ENCODE data around the gene BAHCC1.

Gene BAHCC1

DNA sequence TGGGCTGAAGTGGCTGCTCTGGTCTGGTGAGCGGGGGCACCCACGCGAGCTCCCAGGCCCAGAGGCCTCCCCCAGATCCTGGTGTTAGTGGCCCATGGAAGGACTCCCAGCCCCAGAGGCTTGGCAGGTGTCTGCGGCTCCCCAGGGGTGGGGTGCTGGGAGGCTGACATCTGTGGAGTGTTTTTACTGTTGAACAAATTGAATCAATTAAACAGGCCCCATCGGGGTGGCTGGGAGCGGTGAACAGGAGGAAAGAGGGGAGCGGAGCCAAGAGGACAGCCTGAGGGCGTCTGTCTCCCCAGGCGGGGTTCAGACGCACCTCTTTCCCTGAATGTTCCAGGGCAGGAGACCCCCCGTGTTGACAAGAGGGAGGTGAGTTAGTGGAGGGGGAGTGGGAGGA, 87.4 kb downstream of the BAHCC1 start:
- DNase-seq, result no peak

DNA sequence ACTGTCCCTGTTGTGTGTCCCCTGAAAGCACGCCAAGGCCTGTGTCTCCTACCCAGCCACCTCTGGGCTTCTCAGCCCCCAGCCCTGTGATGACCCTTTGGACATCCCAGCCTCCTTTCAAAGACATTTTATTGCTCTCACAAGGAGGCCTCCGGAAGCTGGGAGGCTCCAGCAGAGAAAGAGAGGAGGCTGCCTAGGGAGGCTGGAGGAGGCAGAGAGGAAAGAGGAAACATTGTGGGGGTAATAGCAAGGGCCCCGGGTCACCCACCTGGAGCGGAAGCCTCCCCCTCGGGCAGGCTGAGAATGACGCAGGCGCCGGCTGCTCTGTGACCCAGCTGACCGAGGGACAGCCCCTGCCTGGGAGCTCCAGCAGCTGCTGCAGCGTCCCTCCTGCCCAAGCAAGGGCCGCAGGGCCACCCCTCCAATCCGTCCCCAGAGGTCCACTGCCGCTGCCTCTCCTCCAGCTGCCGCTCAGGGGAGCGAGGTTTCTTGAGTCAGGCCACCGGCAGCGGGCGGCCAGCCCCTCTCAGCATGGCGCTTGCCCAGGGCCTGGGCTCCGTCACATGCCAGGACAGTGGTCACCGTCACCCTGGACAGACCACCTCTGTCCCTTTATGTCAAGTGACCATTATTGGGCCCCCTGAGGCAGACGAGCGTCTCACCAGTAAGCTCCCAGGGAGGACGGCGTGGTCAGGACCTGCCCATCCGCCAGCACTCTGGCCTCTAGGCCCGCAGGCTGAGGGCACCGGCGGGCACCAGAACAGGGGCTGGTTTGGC, 88.0 kb downstream of the BAHCC1 start:
- no peak for DNase-seq

DNA sequence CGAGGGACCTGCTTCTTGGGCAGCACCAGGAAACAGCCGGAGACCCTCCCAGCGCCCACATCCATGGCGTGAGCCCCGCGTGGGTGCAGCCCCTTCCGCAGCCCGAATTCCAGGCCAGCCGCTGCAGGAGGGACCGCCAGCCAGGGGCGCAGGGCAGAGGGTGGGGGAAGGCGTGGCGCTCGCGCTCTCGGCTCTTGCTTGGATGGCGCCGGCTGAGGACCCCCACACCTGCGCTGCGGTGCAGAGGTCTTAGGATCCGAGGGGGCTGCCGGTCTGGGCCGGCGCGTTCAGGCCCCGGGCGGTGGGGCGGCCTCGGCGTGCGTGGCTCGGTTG, 88.6 kb downstream of the BAHCC1 start:
- DNase-seq, result no peak

DNA sequence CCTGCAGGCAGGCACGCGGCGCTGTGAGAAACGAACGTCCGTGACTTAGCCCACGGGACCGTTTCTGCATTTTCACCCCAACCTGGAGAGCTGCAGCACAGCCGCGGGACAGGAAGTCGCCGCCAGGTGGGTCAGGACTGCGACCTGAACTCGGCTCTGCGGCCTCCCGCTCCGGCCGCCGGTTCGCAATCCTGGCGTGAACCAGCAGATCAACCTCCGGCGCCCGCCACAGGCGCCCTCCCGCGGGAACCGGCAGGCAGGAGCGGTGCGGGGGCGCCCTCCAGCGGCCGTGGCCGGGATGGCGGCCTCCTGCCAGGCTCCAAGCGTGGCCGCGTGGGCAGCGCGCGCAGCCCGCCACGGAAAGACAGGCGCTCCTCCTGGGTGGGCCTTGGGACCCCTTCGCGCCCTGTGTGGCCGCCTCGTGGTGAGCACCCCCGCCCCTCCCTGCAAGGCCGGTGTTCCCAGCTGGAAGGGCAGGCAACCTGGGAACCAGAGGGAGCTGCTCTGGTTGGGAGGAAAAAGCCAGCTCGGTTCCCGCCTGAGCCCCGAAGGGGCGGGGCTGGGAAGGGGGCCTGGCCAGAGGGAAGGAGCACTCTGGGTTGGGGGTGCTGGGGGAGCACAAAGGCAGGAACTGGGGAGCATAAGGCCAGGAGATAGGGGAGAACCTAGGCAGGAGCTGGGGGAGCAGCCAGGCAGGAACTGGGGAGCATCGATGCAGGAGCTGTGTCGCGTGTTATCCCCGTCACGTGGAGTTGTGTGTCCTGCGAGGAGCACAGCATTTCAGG, 89.1 kb downstream of the BAHCC1 start:
- peak; percentile 93 for DNase-seq

DNA sequence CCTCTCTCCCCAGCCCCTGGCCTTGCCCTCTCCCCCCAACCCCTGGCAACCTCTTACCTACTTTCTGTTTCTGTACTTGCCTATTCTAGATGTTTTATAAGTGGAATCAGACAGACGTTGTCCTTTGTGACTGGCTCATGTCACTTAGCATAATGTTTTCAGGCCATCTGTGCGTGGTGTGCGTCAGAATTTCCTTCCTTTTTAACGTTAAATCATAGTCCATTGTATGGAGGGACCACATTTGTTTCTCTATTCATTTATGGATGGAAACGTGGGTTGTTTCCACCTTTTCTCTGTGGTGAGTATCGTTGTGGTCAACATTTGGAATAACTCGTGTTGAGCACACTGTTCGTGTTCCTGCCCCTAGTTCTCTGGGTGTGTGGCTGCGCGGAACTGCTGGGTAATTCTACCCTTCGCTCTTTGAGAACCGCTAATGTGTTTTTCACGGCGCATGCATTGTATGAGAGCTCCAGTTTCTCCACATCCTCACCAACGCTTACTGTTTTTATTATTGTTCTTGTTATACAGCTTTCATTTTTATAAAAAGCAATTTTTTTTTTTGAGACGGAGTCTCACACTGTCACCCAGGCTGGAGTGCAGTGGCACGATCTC, 91.0 kb downstream of the BAHCC1 start:
- DNase-seq, result no peak

DNA sequence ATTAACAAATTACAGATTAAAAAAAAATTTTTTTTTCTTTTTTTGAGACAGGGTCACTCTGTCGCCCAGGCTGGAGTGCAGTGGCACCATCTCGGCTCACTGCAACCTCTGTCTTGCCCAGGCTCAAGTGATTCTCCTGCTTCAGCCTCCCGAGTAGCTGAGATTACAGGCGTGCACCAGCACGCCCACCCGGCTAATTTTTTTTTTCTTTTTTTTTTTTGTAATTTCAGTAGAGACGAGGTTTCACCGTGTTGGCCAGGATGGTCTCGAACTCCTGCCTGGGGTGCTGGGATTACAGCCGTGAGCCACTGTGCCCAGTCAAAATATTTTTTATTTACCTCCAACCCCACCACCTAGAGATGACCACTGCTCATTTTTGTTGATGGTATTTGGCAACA, 91.8 kb downstream of the BAHCC1 start:
- no peak for DNase-seq

DNA sequence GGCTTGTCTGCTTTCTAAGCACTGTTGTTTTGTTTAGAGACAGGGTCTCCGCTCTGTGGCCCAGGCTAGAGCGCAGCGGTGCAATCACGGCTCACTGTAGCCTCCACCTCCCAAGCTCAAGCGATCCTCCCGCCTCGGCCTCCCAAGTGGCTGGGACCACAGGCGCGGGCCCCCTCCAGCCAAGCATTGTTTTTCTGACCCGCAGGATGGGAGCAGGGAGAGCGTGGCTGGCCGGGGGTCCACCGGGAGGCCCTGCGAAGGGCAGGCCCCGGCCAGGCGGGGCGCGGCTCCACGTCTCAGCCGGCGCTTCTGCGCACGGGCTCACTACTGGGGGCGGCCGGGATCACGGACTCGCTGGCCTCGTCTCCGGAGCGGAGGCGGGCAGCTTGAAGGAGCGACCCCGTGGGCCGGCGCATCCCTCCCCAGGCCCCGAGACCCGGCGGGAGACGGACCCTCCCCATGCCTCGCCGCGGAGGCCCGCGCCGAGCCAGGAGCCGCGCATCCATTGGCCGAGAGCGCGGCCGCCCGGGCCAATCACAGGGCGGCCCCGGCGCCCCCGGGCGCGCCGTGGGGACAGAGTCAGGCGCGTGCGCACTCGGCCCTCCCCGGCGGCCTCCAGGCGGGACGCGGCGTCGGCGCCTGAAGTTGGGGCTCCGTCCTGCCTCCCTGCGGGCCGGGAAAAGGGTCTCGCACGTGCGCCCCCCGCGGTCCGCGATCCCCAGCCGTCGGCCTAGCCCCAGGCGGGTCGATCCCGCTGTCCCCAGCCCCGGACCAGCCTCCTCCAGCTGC, 92.4 kb downstream of the BAHCC1 start:
- peak; percentile 86 for DNase-seq

DNA sequence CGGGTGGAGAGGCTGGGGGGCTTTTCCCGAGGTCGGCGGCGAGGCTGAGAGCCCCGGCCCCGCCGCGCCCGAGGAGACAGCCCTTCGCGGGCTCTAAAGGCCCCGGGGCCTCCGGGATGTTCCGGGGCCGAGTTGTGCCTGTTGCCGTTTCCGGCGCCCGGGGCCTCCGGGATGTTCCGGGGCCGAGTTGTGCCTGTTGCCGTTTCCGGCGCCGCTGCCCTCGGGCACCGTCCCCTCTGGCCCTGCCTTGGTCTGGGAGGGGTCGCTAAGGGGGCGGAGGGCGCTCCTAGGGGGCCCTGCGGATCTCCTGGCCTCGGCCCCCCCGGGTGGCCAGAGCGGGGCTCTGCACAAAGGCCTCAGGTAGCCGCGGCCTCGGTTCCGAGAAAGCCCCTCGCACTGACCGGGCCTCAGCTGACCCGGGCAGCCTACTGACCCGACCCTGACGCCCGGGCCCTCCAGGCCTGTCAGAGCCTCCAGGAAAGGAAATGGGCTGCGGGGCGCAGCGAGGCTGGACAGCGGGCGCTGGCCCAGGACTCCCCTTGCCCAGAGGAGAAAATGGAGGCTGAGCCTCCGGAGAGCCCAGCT, 93.1 kb downstream of the BAHCC1 start:
- DNase-seq, result peak; percentile 43

DNA sequence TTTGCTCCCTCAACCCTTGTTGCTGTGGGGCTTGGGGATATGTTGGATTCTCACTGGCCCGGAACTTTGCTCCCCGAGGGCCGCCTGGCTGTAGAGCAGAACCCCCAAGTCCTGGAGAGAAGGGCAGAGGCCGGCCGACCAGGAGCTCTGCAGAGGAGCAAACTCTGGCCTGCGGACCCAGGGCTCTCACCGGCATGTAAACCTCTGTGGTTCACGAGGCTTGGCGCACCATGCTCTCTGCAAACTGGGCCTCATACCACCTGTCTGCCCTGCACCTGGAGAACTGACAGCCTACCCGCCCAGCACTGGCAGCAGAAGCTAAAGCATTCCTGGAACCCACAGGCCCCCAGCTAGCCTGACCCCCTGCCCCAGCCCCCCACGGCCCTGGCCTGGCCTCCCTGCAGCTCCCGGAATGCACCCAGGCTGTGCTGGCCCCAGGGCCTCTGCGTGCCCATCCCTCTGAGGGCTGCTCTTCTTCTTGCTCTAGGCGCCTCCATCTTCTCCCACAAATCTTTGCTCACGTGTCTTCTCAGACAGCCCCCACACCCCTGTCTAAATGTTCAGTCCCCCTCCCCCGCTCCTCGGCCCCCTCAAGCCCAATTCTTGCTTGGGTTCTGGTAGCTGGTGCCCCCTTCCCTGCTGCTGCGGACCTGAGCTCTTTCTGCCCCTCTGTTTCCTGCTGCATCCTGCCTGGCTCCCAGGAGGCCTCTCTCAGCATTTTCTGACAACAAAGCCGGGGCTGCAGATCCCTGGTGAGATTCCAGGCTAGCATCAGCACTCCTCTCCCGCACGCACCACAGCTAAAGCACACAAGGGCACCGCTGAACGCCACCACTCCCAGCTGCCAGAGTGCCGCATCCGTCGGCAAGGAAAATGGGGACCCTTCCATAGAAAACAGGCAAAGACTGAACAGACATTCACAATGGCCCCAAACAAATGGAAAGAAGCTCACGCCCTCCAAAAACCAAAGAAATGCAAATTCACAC, 94.0 kb downstream of the BAHCC1 start:
- no peak for DNase-seq

DNA sequence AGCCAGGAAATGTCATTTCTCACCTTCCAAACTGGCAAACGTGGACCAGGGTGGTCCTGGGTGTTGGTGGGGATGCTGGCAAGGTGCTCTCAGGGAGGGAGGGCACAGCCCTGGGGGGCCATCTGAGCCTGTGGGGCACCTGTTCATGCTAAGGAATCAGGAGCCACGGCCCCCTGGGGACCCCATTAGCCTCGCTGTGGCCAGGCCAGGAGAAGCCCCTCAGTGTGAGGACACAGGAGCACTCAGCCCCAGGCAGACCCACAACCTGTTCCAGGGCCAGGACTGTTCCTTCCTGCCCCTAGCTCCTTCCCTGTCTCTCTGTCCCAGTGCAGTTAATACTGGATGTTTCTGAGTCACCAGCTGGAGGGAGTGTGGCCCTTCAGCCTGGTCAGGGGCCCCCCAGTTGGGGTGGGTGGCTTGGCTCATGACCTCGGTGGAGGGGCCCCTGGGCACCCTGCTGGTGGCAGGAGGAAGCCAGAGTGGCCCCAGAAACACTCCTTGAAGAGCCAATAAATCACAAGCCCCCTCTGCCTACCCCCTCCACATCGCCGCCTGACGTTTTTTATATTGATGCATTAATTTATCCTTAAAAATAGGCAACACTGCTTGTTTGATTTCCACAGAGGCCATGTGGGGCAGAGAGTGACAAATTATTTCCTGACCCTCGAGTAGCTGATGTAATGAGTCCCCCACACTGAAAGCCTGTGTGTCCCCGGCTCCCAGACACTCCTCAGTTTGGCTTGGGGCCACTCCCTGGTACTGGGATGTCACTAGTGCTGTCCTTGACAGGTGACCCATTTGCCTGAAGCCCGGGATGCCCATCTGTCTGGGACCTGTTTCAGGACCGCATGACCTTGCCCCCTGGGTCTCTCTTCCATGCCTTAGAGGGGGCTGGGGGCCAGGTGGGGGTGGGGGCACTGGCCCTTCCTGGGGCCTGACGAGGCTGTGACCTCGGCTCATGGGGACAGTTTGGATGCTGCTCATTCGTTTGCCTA, 95.0 kb downstream of the BAHCC1 start:
- DNase-seq, result no peak

DNA sequence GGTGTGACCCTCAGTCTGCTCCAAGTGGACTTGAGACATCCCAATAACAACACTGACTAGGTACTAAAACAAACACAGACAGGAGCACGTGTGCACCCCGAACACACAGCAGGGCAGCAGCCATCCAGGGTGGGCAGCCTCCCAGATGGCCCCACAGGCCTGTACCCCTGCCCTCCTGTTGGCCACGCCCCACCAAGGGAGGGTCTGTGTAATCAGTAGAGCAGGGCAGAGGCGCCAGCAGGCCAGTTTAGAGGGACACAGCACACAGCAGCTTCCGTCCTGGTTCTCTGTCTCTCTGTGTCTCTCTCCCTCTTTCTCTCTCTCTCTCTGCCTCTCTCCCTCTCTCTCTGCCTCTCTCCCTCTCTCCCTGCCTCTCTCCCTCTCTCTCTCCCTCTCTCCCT, 95.9 kb downstream of the BAHCC1 start:
- DNase-seq, result no peak

DNA sequence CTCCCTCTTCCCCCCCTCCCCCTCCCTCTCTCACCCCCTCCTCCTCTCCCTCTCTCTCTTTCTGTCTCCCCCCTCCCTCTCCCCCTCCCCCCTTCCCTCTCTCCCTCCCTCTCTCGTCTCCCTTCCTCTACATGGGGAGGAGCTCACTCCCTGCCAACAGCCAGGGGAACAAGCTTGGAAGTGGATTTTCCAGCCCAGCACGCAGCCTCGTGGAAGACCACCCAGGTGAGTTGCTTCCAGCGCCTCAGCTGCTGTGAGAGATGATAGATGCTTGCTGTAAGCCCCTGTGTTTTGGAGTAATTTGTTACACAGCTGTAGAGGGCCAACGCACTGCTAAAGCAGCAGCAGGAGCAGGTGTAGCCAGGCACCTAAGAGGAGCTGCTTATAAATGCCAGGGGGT, 96.5 kb downstream of the BAHCC1 start:
- DNase-seq, result no peak

DNA sequence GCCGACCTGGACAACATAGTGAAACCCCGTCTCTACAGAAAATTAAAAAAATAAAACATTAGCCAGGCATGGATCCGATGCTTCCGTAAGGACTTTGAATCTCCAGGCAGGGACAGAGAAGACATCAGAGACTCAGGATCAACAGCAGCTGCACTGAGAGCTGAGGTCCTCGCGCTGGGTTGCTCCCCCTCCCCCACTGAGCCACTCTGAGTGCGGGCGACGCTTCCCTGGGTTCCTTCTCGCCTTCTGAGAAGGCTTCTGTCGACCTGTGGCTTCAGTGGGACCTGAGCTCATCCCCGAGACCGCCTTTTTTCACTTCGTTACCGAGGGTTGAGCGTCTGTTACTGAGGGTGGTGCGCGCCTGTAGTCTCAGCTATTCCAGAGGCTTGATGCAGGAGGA, 96.9 kb downstream of the BAHCC1 start:
- no peak for DNase-seq

DNA sequence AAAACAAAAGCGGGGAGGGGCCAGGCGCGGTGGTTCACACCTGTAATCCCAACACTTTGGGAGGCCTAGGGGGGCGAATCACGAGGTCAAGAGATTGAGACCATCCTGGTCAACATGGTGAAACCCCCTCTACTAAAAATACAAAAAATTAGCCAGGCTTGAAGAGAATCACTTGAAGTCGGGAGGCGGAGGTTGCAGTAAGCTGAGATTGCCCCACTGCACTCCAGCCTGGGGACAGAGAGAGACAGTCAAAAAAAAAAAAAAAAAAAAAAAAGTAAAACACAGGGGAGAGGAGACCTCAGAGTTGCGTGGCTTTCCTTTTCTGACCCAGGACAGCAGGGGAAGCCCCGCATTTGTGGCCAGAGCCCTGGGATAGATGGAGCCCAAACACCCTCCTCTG, 97.4 kb downstream of the BAHCC1 start:
- no peak for DNase-seq

DNA sequence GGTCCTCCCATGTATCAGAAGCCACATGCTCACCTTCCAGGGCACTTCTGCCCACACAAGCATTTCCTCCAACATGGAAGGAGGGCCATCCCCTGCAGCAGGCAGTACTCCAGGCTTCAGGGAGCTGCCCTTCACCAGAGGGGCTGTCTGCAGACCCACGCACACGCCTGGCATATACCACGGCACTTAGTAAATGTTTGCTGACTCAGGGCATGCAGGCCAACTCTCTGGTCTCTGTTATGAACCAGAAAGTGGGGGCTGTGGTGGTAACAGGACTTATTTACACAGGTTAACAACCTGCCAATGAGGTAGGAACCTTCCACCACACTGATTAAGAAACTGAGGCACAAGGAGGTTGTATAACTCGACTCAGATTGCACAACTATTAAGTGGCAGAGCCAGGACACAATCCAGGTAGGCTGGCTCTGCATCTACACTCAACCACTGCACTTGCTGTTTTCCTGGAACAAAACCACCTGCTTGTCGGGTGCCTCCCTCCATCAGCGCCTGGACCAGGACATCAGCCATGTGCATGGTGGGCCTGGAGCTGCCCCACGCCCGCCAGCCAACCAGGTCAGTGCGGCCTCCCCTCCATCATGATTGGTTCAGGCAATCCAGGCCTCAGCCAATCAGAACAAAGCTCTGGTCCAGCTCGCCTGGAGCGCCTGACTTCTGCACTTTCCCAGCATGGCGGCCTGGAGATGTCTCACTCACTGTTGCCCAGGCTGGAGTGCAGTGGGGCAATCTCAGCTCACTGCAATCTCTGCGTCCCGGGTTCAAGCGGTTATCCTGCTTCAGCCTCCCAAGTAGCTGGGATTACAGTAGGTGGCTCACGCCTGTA, 98.2 kb downstream of the BAHCC1 start:
- no peak for DNase-seq

DNA sequence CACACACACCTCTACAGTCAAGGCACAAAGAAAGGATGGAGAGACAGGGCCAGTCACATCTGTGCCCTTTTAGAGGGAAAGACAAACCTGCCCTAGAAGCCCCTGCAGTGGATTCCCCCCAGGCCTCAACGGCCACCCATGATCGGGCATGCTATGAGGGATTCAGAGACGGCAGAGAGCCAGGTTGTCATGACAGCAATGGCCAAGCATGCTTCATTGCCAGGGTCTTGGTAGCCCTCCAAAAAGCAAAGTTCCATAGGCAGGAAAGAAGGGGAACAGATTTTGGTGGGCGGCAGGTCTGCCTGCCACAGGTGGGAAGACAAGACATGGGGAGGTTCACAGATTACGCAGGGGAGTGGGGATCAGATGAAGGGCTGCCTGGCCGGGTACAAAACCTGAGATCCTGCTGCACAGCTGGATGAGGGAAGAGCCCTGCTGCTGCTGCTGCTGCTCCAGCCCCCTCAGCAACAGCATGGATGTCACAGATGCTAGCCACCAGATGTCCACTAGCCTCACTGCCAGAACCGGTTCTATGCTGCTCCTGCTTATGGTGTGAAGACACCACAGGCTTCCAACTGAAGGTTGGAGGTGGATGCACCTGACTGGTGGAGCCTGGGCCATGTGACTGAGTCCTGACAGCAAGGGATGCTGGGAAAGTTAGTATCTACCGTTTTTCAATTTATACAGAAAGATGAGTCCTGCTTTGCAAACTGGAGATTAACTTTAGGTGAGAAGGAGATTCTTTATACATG, 99.5 kb downstream of the BAHCC1 start:
- no peak for DNase-seq

DNA sequence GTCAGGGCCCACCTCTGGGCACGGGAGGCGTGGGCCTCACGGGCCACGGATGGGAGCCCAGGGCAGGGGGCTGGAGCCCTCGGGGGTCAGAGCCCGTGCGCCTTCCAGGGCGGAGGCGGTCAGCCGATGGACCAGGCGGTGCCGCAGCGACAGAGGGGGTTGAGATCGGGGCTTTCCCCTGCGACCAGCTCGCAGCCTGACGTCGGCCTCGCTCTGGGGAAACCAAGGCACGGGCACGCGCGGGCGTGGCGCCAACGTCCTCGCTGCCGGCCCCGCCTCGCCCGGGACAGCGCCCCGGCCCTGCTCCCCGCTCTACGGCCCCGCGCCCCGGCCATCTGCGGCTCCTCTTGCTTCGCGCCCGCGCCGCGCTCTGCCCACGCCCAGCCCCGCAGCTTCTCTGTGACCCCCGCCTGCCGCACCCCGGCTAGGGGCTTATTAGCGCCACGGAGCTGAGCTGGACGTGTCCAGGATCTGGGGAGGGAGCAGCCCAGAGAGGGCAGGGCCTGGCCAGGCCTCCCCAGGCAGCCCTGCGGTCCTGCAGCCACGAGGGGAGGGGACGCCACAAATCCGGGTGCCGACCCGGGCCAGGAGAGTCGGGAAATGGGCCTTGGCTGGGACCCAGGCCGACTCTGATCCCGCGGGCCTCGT, 103.8 kb downstream of the BAHCC1 start:
- no peak for DNase-seq

DNA sequence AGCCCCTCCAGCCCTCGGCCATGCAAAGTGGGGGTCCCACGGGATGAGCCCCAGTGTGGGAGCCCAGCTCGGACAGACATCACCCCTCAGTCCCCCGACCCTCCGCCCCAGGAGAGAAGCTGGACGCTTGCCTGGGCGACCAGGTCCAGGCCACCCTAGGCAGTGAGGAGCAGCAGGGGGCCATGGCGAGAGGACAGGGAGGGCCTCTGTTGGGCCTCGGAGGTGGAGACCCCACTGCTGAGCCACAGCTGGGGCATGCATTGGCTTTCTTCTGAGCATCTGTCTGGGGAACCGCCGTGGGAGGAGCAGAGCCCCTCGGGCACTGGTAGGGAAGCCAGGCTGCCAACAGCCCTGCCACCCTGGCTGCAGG, 104.3 kb downstream of the BAHCC1 start:
- no peak for DNase-seq

Measured in activated CD4-positive, alpha-beta T cell treated with anti-CD3 and anti-CD28 coated beads for 48 hours (primary cell).